CD4-positive, alpha-beta T cell treated with Interferon alpha-2 for 1 hour (primary cell): ENCODE data around the gene TRDN.
"Not testable (repeated sequence)": the region's sequence is repeated elsewhere in the genome, so short reads cannot be mapped to it uniquely, and the experiment has no call there.

ENCODE experiments used
- DNase-seq, 2 donors: peaks; one replicate each; pipeline ENCODE4 v3.0.0-alpha.2; 2020 to 2022

The TRDN gene

GRCh38 chr6:123632641-123633040, 4.1 kb downstream of the TRDN start:
- DNase-seq: no peak

GRCh38 chr6:123629258-123629941, 7.3 kb downstream of the TRDN start:
- no peak for DNase-seq

GRCh38 chr6:123625696-123626095, 11.1 kb downstream of the TRDN start:
- DNase-seq: no peak

GRCh38 chr6:123622780-123623179, 14.0 kb downstream of the TRDN start:
- no peak for DNase-seq

- DNase-seq: no peak
These were observed 17.6 kb downstream of the TRDN start for GRCh38 chr6:123619156-123619555.

GRCh38 chr6:123616942-123617341, 19.8 kb downstream of the TRDN start:
- DNase-seq: no peak

- DNase-seq: no peak
These were observed 20.7 kb downstream of the TRDN start for GRCh38 chr6:123616016-123616415.

- DNase-seq: no peak
These were observed 26.0 kb downstream of the TRDN start for GRCh38 chr6:123610779-123611178.

- no peak for DNase-seq
These were observed 32.7 kb downstream of the TRDN start for GRCh38 chr6:123604067-123604466.

GRCh38 chr6:123598011-123598410, 38.7 kb downstream of the TRDN start:
- no peak for DNase-seq

GRCh38 chr6:123594776-123595175, 42.0 kb downstream of the TRDN start:
- DNase-seq: no peak

- DNase-seq: no peak
These were observed 44.3 kb downstream of the TRDN start for GRCh38 chr6:123592426-123592825.

- no peak for DNase-seq
These were observed 46.8 kb downstream of the TRDN start for GRCh38 chr6:123589973-123590372.

- no peak for DNase-seq
These were observed 47.4 kb downstream of the TRDN start for GRCh38 chr6:123589317-123589716.

GRCh38 chr6:123588546-123588895, 48.2 kb downstream of the TRDN start:
- DNase-seq: no peak

GRCh38 chr6:123587838-123588545, 48.8 kb downstream of the TRDN start:
- no peak for DNase-seq

GRCh38 chr6:123587407-123587806, 49.3 kb downstream of the TRDN start:
- not testable (repeated sequence) for DNase-seq

GRCh38 chr6:123580331-123580730, 56.4 kb downstream of the TRDN start:
- no peak for DNase-seq

GRCh38 chr6:123575188-123575587, 61.6 kb downstream of the TRDN start:
- no peak for DNase-seq

GRCh38 chr6:123570813-123571684, 65.7 kb downstream of the TRDN start:
- no peak for DNase-seq

- DNase-seq: no peak
These were observed 67.2 kb downstream of the TRDN start for GRCh38 chr6:123569575-123569974.

- no peak for DNase-seq
These were observed 71.2 kb downstream of the TRDN start for GRCh38 chr6:123565529-123565928.

GRCh38 chr6:123564361-123564760, 72.4 kb downstream of the TRDN start:
- no peak for DNase-seq

- no peak for DNase-seq
These were observed 74.1 kb downstream of the TRDN start for GRCh38 chr6:123562677-123563076.
